SU-DHL-6 (cell line): ENCODE results near the gene BTBD16.

Experiments used
- CTCF ChIP-seq: fragments of 200-600 bp; sonication (generic); IDR thresholded peaks from one replicate; pipeline ENCODE4 v1.5.1; 2017; ENCODE audit warnings: antibody characterized with exemption, mild to moderate bottlenecking, low read length, moderate library complexity; ENCODE audit not compliant: insufficient read depth, poor library complexity, severe bottlenecking
- EZH2phosphoT487 ChIP-seq: fragments of 200-600 bp; sonication (generic), shearing (Covaris generic); conservative IDR thresholded peaks from 2 replicates; pipeline ENCODE4 v1.6.1; 2018; ENCODE audit warnings: mild to moderate bottlenecking, antibody characterized with exemption, low read length, moderate library complexity, mixed read lengths

GRCh38 chr10:122282909-122283308 is 11.8 kb downstream of the BTBD16 start:
- TF ChIP-seq CTCF (no peak), EZH2phosphoT487 (no peak)
